Right cardiac atrium (tissue), 5 donors: Measurements from ENCODE around the gene SCGN. TPM values are rescaled to one million over a fixed set of nuclear protein-coding genes. Genes with fewer than 3 reads are reported as not detected.
"Not testable (repeated sequence)": the region's sequence is repeated elsewhere in the genome, so short reads cannot be mapped to it uniquely, and the experiment has no call there.

Experiments used
- ATAC-seq, 2 donors: fragments of 200-7000 bp; cut with Tn5 transposase; one replicate each; pipeline versions ENCODE4 v1.8.0 to v1.9.1; 2020; ENCODE audit warnings: moderate library complexity in 2 of 2, mild to moderate bottlenecking in 1 of 2
- DNase-seq, 3 donors: peaks; one replicate each; pipeline ENCODE4 v3.0.0-alpha.2; 2020
- H3K27ac ChIP-seq: one replicate; pipeline ENCODE4 v1.5.1; 2013; ENCODE audit warnings: mild to moderate bottlenecking, low read length, control low read depth, moderate library complexity
- H3K27me3 ChIP-seq: one replicate; pipeline ENCODE4 v1.6.1; 2013; ENCODE audit not compliant: control insufficient read depth, insufficient read depth
- H3K4me1 ChIP-seq: one replicate; pipeline ENCODE4 v1.6.1; 2013; ENCODE audit warnings: low read length; ENCODE audit not compliant: control insufficient read depth, insufficient read depth
- H3K4me3 ChIP-seq: one replicate; pipeline ENCODE4 v1.5.1; 2013; ENCODE audit warnings: low read length, control low read depth
- H3K9me3 ChIP-seq: one replicate; pipeline ENCODE4 v1.6.1; 2013; ENCODE audit warnings: low read length; ENCODE audit not compliant: control insufficient read depth
- WGBS: extraction: QIAGEN DNeasy Blood & Tissue Kit; methylation state at CpG from one replicate; pipeline ENCODE4 v1.1.7; 2013; 5-methylcytosine and 5-hydroxymethylcytosine counted together
- intact Hi-C, 4 donors: fragments of 100-400 bp; cut with DNase I; formaldehyde crosslinking; loops; one replicate each; pipeline versions ENCODE4 v1.11.0 to v1.14.0; 2022 to 2023
- polyA plus RNA-seq: library from polyadenylated mRNA; stranded (reverse); fragments of 200-250 nt; gene quantifications from one replicate; pipeline ENCODE4 v1.2.3, GENCODE V29; 2013
- total RNA-seq, 4 donors: library from RNA; stranded (reverse); fragmentation: NEBNext Ultra II Directional; extraction: Animal tissue kit (Norgen Biotek cat#: 25700); gene quantifications; one replicate each; pipeline ENCODE4 v1.2.1, GENCODE V29; 2021
- donor health status: healthy with polysubstance abuse.
- donor health status: DM: no; HTN: yes; CAD: no.
- donor health status: DM: no; HTN: no; CAD: no.
- donor health status: DM: no; HTN: yes; CAD: no; lungs with severe emphysema.
- donor health status: DM: yes; HTN: yes; CAD: no.

SCGN gene
- total and polyA plus RNA-seq, 5 donors, result 3.2 to 8.9 (median 4.9) TPM

- no peak for ATAC-seq
- no peak overlapping the region for H3K27ac ChIP-seq
- no peak overlapping the region for H3K4me3 ChIP-seq
- whole genome bisulfite sequencing, result 85% methylated on average over 3 of the region's 3 CpGs
- H3K27me3 ChIP-seq, result no peaks in the 10 kb centered on the region
- intact Hi-C loops, result no loop called here
- H3K4me1 ChIP-seq, result no peaks in the 10 kb centered on the region
- H3K9me3 ChIP-seq, result no peaks in the 10 kb centered on the region
- DNase-seq, result no peak
Observed at GRCh38 chr6:25730907-25731306, 78.9 kb downstream of the SCGN start.

- Histone ChIP-seq H3K27me3 (no peaks in the 10 kb centered on the region), H3K4me3 (no peak overlapping the region), H3K4me1 (no peaks in the 10 kb centered on the region), H3K9me3 (no peaks in the 10 kb centered on the region), H3K27ac (no peak overlapping the region)
- intact Hi-C loops, result no loop called here
- 71% methylated on average over 15 of the region's 15 CpGs for WGBS
- ATAC-seq, result no peak
- no peak for DNase-seq
Observed at GRCh38 chr6:25731721-25732120, 79.7 kb downstream of the SCGN start.

DNA sequence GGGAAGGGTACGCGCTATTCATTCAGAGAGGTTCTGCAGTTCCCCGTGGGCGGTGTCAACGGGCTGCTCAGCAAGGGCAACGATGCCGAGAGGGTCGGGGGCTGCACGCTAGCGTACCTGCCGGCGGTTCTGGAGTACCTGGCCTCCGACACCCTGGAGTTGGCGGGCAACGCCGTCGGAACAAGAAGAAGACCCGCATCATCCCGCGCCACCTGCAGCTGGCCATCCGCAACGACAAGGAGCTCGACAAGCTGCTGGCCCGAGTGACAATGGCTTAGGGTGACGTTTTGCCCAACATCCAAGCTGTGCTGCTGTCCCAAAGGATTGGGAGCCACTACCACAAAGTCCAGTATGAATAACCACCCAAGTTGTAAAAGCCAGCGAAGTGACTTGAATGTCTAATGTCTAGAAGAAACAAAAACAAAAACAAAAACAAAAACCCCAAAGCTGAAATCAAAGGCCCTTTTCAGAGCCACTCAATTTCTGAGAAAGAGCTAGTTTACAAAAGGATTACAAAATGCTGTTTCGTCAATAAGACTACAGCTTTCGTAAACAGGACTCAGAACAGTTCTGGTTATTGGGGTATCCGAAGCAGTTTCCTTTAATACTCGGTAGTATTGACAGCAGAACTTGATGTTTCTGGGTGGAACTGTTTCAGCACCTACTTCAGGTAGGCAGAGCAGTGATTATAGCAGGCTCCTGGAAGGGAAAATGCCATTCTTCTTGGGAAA is 80.6 kb downstream of the SCGN start:
- no peaks in the 10 kb centered on the region for H3K4me1 ChIP-seq
- no peak for ATAC-seq
- 43% methylated on average over 30 of the region's 30 CpGs for WGBS
- intact Hi-C loops, result no loop called here
- H3K27me3 ChIP-seq, result no peaks in the 10 kb centered on the region
- no peaks in the 10 kb centered on the region for H3K9me3 ChIP-seq
- no peak for DNase-seq
- no peak overlapping the region for H3K4me3 ChIP-seq
- H3K27ac ChIP-seq, result no peak overlapping the region

GRCh38 chr6:25735261-25735660 is 83.2 kb downstream of the SCGN start:
- Histone ChIP-seq H3K4me1 (no peaks in the 10 kb centered on the region), H3K9me3 (no peaks in the 10 kb centered on the region), H3K27me3 (no peaks in the 10 kb centered on the region), H3K27ac (no peak overlapping the region), H3K4me3 (no peak overlapping the region)
- intact Hi-C loops, result no loop called here
- DNase-seq (no peak), ATAC-seq (no peak)

DNA sequence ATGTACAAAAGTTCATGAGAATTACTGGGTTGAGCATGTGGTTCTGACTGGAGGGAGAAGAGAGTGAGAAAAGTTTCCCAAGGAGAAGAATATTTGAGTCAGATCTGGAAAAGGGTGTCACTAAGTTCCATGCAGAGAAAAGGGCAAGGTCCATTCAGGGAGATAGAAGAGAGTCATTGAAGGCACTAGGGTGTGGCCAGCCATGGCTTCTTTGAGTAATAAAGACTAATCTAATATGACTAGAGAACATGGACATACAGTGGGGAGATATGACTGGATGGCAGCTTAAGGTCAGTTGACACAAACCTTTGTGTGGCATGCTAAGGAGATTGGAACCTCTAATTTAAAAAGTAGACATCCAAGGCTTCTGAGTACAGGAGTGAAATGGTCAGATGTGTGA is 91.9 kb downstream of the SCGN start:
- no peaks in the 10 kb centered on the region for H3K9me3 ChIP-seq
- no peaks in the 10 kb centered on the region for H3K4me1 ChIP-seq
- ATAC-seq, result no peak
- no peaks in the 10 kb centered on the region for H3K27me3 ChIP-seq
- H3K4me3 ChIP-seq, result no peak overlapping the region
- intact Hi-C loops, result no loop called here
- DNase-seq, result no peak
- no peak overlapping the region for H3K27ac ChIP-seq

- no peak for ATAC-seq
- no peaks in the 10 kb centered on the region for H3K27me3 ChIP-seq
- H3K4me1 ChIP-seq, result no peaks in the 10 kb centered on the region
- WGBS, result 84% methylated on average over 4 of the region's 4 CpGs
- intact Hi-C loops, result no loop called here
- no peak overlapping the region for H3K4me3 ChIP-seq
- no peak overlapping the region for H3K27ac ChIP-seq
- no peaks in the 10 kb centered on the region for H3K9me3 ChIP-seq
- DNase-seq, result no peak
Observed at GRCh38 chr6:25745836-25746235, 93.8 kb downstream of the SCGN start.

DNA sequence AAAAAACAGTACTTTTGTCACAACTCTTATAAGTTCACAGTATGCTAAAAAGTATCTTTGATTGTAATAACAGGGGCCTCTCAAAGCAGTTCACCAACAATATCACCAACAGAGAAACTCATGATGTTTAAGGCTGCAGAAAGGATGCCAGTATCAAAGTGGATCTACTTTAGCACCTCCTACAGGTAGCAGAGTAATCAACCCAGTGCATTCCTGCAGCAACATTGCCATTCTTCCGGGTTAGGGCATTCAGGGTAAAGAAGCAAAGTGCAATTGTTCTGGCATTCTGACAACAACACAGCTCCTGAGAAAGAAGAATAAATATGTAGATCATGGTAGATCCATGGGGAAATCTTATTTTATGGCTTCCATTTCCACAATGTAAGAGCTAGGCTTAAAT is 95.0 kb downstream of the SCGN start:
- DNase-seq (no peak), ATAC-seq (no peak)
- intact Hi-C loops, result no loop called here
- Histone ChIP-seq H3K9me3 (no peaks in the 10 kb centered on the region), H3K4me3 (no peak overlapping the region), H3K4me1 (no peaks in the 10 kb centered on the region), H3K27ac (no peak overlapping the region), H3K27me3 (no peaks in the 10 kb centered on the region)
- WGBS, result 74% methylated on average over 1 of the region's 1 CpG

DNA sequence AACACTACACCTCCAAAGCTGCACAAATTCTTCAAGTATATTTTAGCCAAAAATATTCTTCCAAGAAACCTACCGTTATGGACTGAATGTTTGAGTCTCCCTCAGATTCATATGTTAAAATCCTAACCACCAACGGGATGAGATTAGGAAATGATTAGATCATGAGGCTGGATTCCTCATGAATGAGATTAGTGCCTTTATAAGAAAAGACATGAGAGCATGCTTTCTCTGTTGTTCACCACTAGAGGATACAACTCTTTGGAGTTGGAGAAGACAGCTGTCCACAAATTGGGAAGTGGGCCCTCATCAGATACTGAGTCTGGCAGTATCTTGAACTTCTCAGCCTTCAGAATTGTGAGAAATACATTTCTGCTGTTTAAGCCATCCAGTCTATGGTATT is 95.5 kb downstream of the SCGN start:
- DNase-seq, result no peak
- 62% methylated on average over 2 of the region's 2 CpGs for WGBS
- Histone ChIP-seq H3K27ac (no peak overlapping the region), H3K4me1 (no peaks in the 10 kb centered on the region), H3K4me3 (no peak overlapping the region), H3K27me3 (no peaks in the 10 kb centered on the region), H3K9me3 (no peaks in the 10 kb centered on the region)
- intact Hi-C loops, result no loop called here
- ATAC-seq, result no peak

DNA sequence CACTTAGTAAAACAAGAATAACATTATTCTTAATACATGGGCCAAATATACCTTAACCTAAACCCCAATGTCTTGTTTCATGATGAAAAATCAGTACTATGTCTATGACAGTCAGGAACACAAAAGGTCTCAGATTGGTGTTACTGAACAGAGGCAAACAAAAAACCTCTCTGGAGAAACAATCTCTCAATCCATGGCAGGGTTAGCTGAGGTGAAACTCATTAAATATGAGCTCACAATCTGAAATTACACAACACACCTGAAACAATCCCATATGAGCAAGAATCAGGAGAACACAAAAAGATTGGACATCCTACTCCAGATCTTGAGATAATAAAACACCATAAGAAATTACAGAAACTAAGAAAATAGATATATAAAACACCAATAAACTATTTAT is 96.0 kb downstream of the SCGN start:
- H3K4me1 ChIP-seq, result no peaks in the 10 kb centered on the region
- H3K9me3 ChIP-seq, result no peaks in the 10 kb centered on the region
- no peak overlapping the region for H3K27ac ChIP-seq
- ATAC-seq, result no peak
- H3K27me3 ChIP-seq, result no peaks in the 10 kb centered on the region
- DNase-seq, result no peak
- no peak overlapping the region for H3K4me3 ChIP-seq
- intact Hi-C loops, result no loop called here

- ATAC-seq, H3K27me3 ChIP-seq, H3K27ac ChIP-seq, H3K9me3 ChIP-seq, intact Hi-C loops, DNase-seq, H3K4me3 ChIP-seq, H3K4me1 ChIP-seq: not testable (repeated sequence)
- 40% methylated on average over 17 of the region's 17 CpGs for WGBS
Observed at GRCh38 chr6:25748601-25749517, 96.8 kb downstream of the SCGN start.

GRCh38 chr6:25749837-25750236 is 97.8 kb downstream of the SCGN start:
- Histone ChIP-seq H3K4me1 (no peaks in the 10 kb centered on the region), H3K27ac (no peak overlapping the region), H3K4me3 (no peak overlapping the region), H3K27me3 (no peaks in the 10 kb centered on the region), H3K9me3 (no peaks in the 10 kb centered on the region)
- DNase-seq (no peak), ATAC-seq (no peak)
- 84% methylated on average over 2 of the region's 2 CpGs for whole genome bisulfite sequencing
- intact Hi-C loops, result no loop called here
